Measurements from ENCODE around the gene PPP1R15B. TPM values are rescaled to one million over a fixed set of nuclear protein-coding genes. Genes with fewer than 3 reads are reported as not detected.

PPP1R15B gene
- total RNA-seq, 1 experiment from 2014 or later, result 45.9 TPM

DNA sequence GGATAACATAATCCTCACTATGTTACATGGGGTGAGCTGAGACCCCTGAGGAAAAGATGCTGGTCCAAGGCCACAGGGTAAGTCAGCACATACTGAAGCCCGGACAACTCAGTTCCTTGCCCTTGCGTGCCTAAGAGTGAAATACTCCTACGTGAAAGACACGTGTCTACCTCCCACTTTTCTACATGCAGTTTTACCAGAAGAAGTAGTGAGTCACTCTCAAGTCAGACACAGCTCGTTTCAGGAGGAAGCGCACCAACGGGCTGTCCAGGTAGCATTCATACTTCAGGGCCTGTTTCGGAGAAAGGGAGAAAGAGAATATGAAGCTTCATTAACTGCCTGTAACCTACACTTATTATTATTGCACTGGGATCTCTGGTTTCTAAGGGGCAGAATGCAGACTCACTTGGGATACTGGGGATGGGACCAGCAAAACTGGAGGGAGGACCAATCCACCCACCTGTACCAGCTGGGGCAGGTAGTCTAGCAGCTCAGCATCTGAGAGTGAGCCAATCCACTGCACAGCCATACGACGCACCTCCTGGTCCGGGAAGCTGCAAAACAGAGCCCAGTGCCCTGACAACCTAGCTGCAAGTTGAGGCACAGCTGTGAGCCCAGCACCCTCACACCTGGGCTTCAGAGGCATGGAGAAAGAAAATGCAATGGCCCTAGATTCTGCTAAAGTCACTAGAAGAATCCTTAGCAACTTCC, 32.4 kb upstream of the PPP1R15B start:
- Histone ChIP-seq H4K91ac (ENCODE audit: insufficient read length, low read depth, low read length) (no peak overlapping the region), H4K20me1 (ENCODE audit: control insufficient read depth, insufficient read depth, insufficient read length) (no peaks in the 10 kb centered on the region), H3K9me3 (ENCODE audit: control insufficient read depth, low read depth, low read length) (no peaks in the 10 kb centered on the region), H3K4ac (ENCODE audit: low read depth, low read length) (no peak overlapping the region), H2BK120ac (ENCODE audit: low read depth, low read length, poor library complexity, severe bottlenecking) (no peak overlapping the region), H2BK5ac (ENCODE audit: insufficient read length, low read length) (no peak overlapping the region), H2BK15ac (ENCODE audit: low read depth, low read length) (no peak overlapping the region), H3K4me1 (ENCODE audit: insufficient read depth, low read length) (no peaks in the 10 kb centered on the region; the same call in 1 of the 2 replicates), H3K79me2 (ENCODE audit: insufficient read depth, low read length) (no peaks in the 10 kb centered on the region), H3K14ac (ENCODE audit: insufficient read depth, low read length) (no peak overlapping the region), H3K27me3 (ENCODE audit: insufficient read depth, low read length) (no peaks in the 10 kb centered on the region), H2AK5ac (ENCODE audit: insufficient read length, low read length) (no peak overlapping the region), H3K23ac (ENCODE audit: insufficient read length, low read depth, low read length) (no peak overlapping the region), H2BK12ac (ENCODE audit: insufficient read length, low read depth, low read length) (no peak overlapping the region), H4K5ac (ENCODE audit: insufficient read length, low read depth, low read length) (no peak overlapping the region), H3K4me2 (ENCODE audit: insufficient read depth, insufficient read length, low read length) (no peak overlapping the region), H4K8ac (replicated peaks; ENCODE audit: insufficient read length, low read depth, low read length) (no peak overlapping the region), H3T11ph (ENCODE audit: low read length) (no peak overlapping the region), H3K23me2 (ENCODE audit: insufficient read length, low read depth, low read length, poor library complexity, severe bottlenecking) (no peaks in the 10 kb centered on the region), H3K79me1 (ENCODE audit: insufficient read depth, low read depth, low read length, poor library complexity, severe bottlenecking) (no peaks in the 10 kb centered on the region), H3K18ac (ENCODE audit: insufficient read length, low read depth, low read length) (no peak overlapping the region), H3K56ac (ENCODE audit: insufficient read length, low read depth, low read length) (no peak overlapping the region), H2BK20ac (ENCODE audit: low read depth, low read length, poor library complexity, severe bottlenecking) (no peak overlapping the region), H3K27ac (ENCODE audit: insufficient read length, low read depth, low read length) (no peak overlapping the region), H3K9ac (ENCODE audit: extremely low read depth, insufficient read length, low read length) (no peak overlapping the region), H2AFZ (ENCODE audit: low read length) (no peak overlapping the region)
- Mint-ChIP-seq H3K9me3 (no peaks in the 10 kb centered on the region), H3K4me3 (no peak overlapping the region), H3K4me1 (peaks cover 6 to 14% of the 10 kb centered on the region in 2 experiments), H3K36me3 (ENCODE audit: insufficient read depth in 1 of 3, low read depth in 3 of 3) (peaks cover 16 to 42% (median 26%) of the 10 kb centered on the region in 3 experiments; a peak in 6 of 7 replicates), H3K27ac (no peak overlapping the region), H3K27me3 (ENCODE audit: low read depth) (no peaks in the 10 kb centered on the region)
- no CpG with 5 or more reads among the region's 11 CpGs for WGBS (ENCODE audit: extremely low coverage, insufficient read length, low lambda C conversion rate)
- DNase-seq, result no peak
- TF ChIP-seq, protein P1, sequence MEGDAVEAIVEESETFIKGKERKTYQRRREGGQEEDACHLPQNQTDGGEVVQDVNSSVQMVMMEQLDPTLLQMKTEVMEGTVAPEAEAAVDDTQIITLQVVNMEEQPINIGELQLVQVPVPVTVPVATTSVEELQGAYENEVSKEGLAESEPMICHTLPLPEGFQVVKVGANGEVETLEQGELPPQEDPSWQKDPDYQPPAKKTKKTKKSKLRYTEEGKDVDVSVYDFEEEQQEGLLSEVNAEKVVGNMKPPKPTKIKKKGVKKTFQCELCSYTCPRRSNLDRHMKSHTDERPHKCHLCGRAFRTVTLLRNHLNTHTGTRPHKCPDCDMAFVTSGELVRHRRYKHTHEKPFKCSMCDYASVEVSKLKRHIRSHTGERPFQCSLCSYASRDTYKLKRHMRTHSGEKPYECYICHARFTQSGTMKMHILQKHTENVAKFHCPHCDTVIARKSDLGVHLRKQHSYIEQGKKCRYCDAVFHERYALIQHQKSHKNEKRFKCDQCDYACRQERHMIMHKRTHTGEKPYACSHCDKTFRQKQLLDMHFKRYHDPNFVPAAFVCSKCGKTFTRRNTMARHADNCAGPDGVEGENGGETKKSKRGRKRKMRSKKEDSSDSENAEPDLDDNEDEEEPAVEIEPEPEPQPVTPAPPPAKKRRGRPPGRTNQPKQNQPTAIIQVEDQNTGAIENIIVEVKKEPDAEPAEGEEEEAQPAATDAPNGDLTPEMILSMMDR (conservative IDR thresholded peaks at IDR 0.05), result no peak
